NB4 (cell line): Measurements from ENCODE around the gene NOTCH1.

Experiments
- DNase-seq: peaks from one replicate; pipeline ENCODE4 v3.0.0; 2010; ENCODE audit warnings: low read depth
- H3K4me3 ChIP-seq: one replicate; pipeline ENCODE4 v1.5.1; 2011; ENCODE audit warnings: mild to moderate bottlenecking, low read depth, low read length, moderate library complexity
- CTCF ChIP-seq: IDR thresholded peaks from one replicate; pipeline ENCODE4 v1.5.1; 2012; ENCODE audit warnings: low read depth, low read length
- MAX ChIP-seq: IDR thresholded peaks from 2 replicates; pipeline ENCODE4 v1.6.1; 2011; ENCODE audit warnings: low read depth, low read length
- MYC ChIP-seq: IDR thresholded peaks from 2 replicates; pipeline ENCODE4 v1.6.1; 2011; ENCODE audit warnings: low read depth, low read length
- POLR2A ChIP-seq: IDR thresholded peaks from 2 replicates; pipeline ENCODE4 v1.6.1; 2011; ENCODE audit warnings: mild to moderate bottlenecking; ENCODE audit not compliant: insufficient read length; ENCODE audit errors: extremely low read depth

NOTCH1 gene

GRCh38 chr9:136545965-136546696, at the start of gene NOTCH1:
NOTCH1 (minus strand) TSS chr9:136546048; CDS start chr9:136545786, 262 bp downstream.
- DNase-seq = peak; percentile 96
- TF ChIP-seq POLR2A (peak; percentile 24), MYC (peak; percentile 57), MAX (no peak), CTCF (no peak)
- peak within 1 kb of the TSS; percentile 66 for H3K4me3 ChIP-seq

- no peak for DNase-seq
- no peak overlapping the region for H3K4me3 ChIP-seq
- TF ChIP-seq CTCF (no peak), MAX (no peak), POLR2A (no peak), MYC (no peak)
Measured at GRCh38 chr9:136594492-136594891, 48.6 kb upstream of the NOTCH1 start.

- no peak for DNase-seq
- no peak for TF ChIP-seq CTCF
- no peak overlapping the region for H3K4me3 ChIP-seq
Measured at GRCh38 chr9:136593581-136593980, 47.7 kb upstream of the NOTCH1 start.

- no peak for TF ChIP-seq MAX
- no peak for TF ChIP-seq MYC
- TF ChIP-seq CTCF = no peak
- TF ChIP-seq POLR2A = no peak
- no peak for DNase-seq
Measured at GRCh38 chr9:136592666-136593065, 46.8 kb upstream of the NOTCH1 start.

GRCh38 chr9:136590821-136591752, 45.2 kb upstream of the NOTCH1 start:
- no peak for DNase-seq
- no peak overlapping the region for H3K4me3 ChIP-seq
- no peak for TF ChIP-seq MYC
- no peak for TF ChIP-seq CTCF
- no peak for TF ChIP-seq MAX
- no peak for TF ChIP-seq POLR2A

More at GRCh38 chr9:136592666-136593065, 46.8 kb upstream of the NOTCH1 start:
- no peak overlapping the region for H3K4me3 ChIP-seq
